GM12875 (cell line): Measurements from ENCODE around the gene TEX26.

Experiments
- H3K4me3 ChIP-seq: one replicate; pipeline ENCODE4 v1.5.1; 2011; ENCODE audit warnings: low read depth, low read length, control low read depth
- TF ChIP-seq, protein P1 (sequence below): IDR thresholded peaks from 2 replicates; pipeline ENCODE4 v1.5.1; 2011; ENCODE audit warnings: low read depth, mild to moderate bottlenecking, control low read depth, inconsistent platforms, low read length, moderate library complexity, borderline replicate concordance; ENCODE audit not compliant: insufficient read depth

The TEX26 gene

GRCh38 chr13:30985637-30986205, 53.3 kb downstream of the TEX26 start:
- TF ChIP-seq, protein P1, sequence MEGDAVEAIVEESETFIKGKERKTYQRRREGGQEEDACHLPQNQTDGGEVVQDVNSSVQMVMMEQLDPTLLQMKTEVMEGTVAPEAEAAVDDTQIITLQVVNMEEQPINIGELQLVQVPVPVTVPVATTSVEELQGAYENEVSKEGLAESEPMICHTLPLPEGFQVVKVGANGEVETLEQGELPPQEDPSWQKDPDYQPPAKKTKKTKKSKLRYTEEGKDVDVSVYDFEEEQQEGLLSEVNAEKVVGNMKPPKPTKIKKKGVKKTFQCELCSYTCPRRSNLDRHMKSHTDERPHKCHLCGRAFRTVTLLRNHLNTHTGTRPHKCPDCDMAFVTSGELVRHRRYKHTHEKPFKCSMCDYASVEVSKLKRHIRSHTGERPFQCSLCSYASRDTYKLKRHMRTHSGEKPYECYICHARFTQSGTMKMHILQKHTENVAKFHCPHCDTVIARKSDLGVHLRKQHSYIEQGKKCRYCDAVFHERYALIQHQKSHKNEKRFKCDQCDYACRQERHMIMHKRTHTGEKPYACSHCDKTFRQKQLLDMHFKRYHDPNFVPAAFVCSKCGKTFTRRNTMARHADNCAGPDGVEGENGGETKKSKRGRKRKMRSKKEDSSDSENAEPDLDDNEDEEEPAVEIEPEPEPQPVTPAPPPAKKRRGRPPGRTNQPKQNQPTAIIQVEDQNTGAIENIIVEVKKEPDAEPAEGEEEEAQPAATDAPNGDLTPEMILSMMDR = no peak
- H3K4me3 ChIP-seq = no peak overlapping the region

DNA sequence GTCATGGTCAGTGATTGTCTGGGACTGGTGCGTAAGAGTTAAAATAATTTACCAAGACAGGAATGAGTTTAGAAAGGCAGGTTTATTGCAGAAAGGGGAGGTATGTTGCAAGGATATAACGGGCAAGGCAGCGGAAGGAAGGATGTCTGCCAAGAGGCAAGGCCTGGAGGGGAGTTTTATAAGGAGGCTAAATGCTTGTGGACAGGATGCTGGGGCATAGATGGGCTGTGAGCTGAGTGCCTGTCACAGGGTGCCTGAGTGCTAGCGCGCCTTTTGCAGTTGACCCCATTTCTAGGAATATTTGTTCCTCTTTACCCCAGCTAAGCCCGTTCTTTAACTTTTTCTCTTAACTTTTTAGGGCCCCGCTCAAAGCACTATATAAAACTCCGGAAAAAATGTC, 58.7 kb downstream of the TEX26 start:
- TF ChIP-seq, protein P1 = no peak

DNA sequence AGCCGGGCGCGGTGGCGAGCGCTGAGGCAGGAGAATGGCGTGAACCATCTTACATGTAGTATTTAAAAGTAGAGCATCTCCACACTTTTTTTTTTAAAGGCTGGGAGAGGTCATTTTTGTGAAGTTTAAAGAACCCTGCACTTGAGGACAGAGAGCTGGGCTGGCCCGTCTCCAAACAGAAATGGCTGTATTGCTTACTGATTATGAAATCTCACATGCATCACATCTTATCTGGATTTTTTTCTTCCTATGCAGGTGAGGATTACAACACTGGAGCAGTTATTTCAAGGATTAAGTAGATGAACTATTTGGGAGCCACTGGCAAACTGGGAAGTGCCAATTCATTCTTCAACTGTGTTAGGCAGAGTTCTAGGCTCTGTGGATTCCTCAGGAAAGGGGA, 59.5 kb downstream of the TEX26 start:
- TF ChIP-seq, protein P1 = no peak
- H3K4me3 ChIP-seq = no peak overlapping the region

More for the DNA sequence above, 58.7 kb downstream of the TEX26 start:
- H3K4me3 ChIP-seq = no peak overlapping the region

- TF ChIP-seq, protein P1 = no peak
Measured at GRCh38 chr13:30995331-30995730, 62.9 kb downstream of the TEX26 start.

DNA sequence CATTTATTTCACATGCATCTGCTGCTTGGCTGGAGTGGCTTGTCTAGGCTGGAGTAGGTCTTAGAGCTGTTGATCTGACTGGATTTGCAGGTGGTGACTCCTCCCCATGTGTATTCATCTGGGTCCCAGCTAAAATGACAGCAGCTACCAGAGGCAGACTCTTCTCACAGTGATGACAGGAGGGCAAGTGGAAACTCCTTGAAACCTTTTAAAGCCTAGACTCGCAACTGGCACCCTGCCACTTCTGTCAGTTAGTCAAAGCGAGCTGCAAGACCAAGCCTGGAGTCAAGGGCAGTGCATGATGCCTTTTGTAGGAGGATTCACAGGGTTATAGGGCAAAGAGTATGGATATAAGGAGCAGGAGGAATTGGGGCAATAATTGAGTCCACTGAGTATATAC, 65.2 kb downstream of the TEX26 start:
- TF ChIP-seq, protein P1 = no peak
- H3K4me3 ChIP-seq = no peak overlapping the region

More at GRCh38 chr13:30995331-30995730, 62.9 kb downstream of the TEX26 start:
- H3K4me3 ChIP-seq = no peak overlapping the region

DNA sequence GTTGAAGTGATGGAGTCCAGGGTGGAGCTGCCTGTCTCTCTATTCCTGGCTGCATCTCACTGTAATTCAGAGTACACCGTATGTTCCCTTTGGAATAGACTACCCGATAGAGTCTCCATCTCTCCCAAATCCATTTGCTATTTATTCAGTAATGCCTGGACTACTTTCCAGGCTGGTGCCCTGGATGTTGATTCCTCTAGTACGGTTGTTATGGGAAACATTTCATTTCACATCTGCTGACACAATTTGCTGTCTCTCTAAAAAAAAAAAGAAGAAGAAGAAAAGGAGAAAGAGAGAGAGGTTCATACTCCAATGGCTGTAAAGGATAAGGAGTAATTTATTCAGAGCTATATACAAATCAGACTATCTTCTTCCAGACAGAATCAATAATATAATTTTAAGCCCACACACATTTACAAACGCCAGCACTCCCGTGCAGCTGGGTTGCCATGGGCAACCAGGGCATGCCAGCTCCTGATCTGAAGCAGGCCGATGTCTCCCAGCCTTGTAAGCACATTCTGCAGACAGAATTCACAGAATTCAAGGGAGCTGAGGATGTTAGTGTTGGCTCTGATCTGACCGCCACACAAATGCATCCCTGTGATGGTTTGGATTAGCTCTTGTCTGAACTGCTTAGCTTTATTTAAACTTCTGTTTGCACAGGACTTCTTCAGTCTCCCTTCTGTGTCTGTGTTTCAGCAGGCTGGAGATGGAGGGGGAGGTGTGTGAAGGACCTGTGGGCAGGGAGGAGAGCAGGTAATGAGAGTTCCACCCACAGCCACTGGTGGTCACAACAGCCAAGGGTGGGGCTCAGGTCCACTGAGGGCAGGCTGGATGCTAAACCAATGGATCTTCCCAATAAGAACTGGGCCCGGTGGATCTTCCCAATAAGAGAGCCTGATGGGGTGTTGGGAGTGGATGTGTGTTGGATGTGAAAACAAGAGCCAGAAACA, 66.0 kb downstream of the TEX26 start:
- H3K4me3 ChIP-seq = no peak overlapping the region
- TF ChIP-seq, protein P1 = no peak
